Thyroid gland (tissue), 4 donors: ENCODE measurements around the gene SEZ6L.

Experiments used
- CTCF ChIP-seq, 6 experiments: fragments of 200-600 bp in 3 of 6; fragments of 450-650 bp in 3 of 6; sonication (generic) in 3 of 6; IDR thresholded peaks; one replicate each; pipeline ENCODE4 v1.5.1; 2016 to 2019; ENCODE audit warnings: antibody characterized with exemption in 6 of 6, mild to moderate bottlenecking in 2 of 6, inconsistent platforms in 1 of 6, moderate library complexity in 1 of 6
- POLR2A ChIP-seq, 2 donors: fragments of 450-650 bp; IDR thresholded peaks; one replicate each; pipeline ENCODE4 v1.6.1; 2017; ENCODE audit warnings: antibody characterized with exemption in 2 of 2, mild to moderate bottlenecking in 2 of 2, moderate library complexity in 1 of 2

DNA sequence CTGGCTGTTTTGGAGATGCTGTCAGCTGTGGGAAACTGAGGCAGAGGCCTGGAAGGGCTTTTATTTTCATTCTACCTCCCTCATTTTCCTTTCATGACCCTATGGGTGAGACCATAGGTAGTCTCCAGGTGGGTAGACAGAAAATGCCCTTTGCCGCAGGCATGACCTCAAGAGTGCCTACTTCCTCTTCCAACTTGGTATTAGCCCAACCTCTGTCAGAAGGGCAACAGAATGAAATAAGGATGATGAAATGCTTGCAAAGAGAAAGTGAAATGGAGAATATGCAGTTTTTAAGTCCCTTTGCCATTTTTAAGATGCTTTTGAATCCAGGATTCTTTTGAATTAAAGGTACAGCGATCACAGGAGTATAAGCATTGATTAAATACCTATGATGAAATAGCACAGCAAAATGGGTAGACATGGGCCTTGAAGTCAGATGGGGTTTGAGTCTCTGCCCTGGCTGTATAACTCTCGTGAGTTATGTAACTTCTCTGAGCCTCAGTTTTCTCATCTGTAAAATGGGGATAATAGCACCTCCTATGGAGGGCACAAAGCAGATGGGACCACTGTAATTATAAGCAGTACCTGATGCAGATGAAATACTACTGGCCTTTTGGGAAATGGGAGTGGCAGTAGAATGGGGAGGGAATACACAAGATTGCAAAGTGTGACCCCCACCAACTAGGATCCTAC lies 263.5 kb downstream of the SEZ6L start:
- TF ChIP-seq CTCF (IDR thresholded peaks at IDR 0.05) (no peak), POLR2A (IDR thresholded peaks at IDR 0.05) (no peak)
